CD4-positive, alpha-beta T cell treated with Interleukin-4 for 4 hours (primary cell): Measurements from ENCODE around the gene RPS14.
"Not testable (repeated sequence)": the region's sequence is repeated elsewhere in the genome, so short reads cannot be mapped to it uniquely, and the experiment has no call there.

Experiments used
- DNase-seq: peaks from one replicate; pipeline ENCODE4 v3.0.0-alpha.2; 2020

The RPS14 gene

GRCh38 chr5:150443242-150444075 lies 6.1 kb downstream of the RPS14 start:
- DNase-seq = no peak

DNA sequence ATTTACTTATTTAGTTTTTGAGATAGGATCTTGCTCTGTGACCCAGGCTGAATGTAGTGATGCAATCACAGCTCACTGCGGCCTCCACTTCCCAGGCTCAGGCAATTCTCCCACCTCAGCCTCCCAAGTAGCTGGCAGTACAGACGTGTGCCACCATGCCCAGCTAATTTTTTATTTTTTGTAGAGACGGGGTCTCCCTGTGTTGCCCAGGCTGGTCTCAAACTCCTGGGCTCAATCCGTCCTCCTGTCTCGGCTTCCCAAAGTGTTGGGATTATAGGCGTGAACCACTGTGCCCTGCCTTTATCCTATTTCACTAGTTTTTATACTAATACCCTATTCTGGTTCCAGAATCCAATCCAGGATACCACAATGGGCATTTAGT lies 6.8 kb downstream of the RPS14 start:
- no peak for DNase-seq

DNA sequence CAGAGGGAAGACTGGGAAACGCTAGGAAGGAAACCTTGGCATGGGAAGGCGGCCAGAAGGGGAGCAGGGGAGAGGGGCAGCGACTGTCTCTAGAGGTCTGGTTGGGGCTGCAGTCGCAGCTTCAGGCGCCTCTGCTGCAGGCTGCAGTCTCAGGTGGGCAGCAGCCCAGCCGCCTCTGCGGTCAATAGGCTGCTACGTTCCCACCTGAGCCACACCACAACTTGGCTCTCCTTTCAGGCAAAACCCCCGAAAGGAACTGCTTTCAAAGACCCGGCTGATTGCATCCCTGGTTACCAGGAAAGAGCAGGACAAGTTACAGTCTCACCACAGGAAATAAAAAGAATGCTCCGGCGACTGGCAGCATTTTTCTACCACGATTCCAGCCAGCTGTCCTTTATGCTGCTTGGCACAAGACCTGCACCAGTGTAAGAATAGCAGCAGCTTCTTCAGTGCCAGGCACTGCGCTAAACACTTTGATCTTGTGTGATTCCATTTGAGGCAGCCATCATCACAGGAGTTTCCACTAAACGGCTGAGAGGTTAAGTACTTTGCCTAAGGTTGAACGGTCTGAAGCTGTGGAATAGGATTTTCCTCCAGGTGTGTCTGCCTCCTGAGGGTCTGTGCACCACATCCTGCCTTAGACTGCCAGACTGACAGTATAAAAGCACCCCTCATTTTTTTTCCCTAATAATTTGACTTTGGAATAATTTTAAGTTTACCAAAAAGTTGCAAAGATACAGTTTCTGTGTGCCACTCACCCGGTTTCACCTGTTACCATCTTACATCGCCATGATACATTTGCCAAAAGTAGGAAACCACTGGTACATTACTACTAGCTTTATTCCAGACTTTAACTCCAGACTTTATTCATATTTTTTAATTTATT lies 7.5 kb downstream of the RPS14 start:
- no peak for DNase-seq

DNA sequence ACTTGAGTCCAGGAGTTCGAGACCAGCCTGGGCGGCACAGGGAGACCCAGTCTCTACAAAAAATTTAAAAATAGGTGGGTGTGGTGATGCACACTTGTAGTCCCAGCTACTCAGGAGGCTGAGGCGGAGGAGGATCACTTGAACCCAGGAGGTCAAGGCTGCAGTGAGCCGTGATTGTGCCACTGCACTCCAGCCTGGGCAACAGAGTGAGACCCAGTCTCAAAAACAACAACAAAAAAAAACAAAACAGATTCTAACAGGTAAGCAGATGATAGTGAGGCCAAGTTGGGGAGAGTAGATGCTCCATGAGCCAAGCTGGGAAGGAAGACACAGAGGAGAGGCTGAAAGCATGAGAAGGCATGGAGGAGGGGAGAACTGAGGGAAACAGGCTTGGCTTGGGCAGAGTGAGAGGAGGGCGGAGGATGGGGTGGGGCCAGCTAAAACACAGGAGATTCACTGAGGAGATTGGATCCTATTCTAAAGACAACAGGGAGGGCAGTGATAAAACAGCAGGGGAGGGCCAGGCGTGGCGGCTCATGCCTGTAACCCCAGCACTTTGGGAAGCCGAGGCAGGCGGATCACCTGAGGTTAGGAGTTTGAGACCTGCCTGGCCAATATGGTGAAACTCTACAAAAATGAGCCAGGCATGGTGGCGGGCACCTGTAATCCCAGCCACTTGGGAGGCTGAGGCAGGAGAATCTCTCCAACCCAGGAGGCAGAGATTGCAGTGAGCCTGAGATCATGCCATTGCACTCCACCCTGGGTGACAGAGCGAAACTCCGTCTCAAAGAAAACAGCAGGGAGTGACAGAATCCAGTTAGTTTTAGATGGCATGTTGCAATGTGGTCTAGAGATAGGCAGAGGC lies 8.4 kb downstream of the RPS14 start:
- DNase-seq = no peak

- DNase-seq = no peak
Measured at GRCh38 chr5:150438873-150439546, 10.5 kb downstream of the RPS14 start.

DNA sequence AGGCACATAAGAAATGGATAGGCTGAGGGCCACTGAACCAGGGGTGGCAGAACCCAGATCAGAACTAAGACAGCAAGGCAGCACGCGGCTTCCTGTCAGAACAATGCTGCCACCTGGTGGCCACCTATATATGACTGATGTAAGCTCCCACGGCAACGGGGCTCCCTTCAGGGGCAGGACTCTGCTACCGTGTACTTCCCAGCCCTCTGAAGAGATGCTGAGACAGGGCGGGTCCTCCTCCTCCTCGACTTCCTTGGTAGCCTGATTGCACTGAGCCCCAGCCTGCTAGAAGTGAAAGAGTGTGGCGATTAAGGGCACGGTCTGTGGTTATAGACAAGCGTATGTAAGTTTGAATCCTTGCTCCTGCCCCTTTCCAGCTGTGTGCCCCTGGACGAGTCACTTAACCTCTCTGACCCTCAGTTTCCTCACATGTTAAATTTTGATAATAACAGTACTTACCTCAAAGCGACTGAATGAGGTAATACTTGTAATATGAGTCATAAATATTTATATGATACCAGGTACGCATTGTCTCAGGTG lies 13.3 kb downstream of the RPS14 start:
- peak; percentile 89 for DNase-seq

DNA sequence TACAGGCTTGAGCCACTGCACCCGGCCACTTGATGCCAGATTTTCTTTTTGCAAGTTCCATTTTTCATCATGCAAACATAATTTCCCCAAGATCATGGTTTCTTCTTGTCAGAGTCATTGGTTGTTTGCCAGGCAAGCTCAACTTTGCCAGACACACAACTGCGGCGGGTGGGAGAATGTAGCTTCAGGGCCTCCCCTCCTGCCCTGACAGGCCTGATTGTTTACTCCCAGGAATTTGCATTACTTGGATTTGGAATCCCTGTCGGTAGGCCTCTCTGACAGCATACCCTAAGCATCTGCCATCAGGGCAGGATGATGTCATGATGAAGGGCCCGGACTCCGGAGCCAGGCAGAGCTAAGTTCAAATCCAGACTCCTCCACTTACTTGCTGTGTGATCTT lies 15.1 kb downstream of the RPS14 start:
- DNase-seq = no peak

DNA sequence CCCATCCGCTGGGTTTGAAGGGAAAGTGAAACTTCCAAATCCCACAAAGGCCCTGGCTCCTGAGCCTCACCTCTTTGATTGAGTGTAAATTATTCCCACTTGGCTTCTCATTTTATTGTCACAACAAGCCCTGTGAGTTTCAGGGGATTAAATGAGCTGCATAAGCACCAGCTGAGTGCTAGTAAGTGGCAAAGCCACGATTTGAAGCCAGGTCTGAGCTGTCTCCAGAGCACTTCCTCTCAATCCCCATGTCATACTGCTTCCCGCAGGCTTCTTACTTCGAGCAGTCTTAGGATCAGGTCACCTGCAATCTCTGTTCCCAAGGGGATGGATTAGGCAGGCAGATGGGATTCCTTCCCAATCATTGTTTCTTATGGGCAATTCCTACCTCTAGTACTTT lies 18.0 kb downstream of the RPS14 start:
- no peak for DNase-seq

DNA sequence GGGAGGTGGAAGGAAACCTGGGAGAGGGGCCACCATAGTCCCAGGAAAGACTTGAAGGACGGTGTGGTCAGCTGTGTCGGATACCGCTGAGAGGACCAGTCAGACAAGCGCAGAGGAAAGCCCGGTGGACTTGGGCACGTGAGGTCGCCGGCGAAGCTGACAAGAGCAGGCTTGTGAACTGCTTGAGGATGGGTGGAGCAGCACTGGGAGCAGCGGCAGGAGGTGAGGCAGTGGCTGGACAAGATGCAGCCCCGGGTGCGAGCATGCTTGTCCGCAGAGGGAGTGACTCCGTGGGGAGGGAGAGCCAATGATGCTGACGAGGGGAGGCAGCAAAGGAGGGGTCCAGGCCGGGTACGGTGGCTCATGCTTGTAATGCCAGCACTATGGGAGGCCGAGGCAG lies 18.5 kb downstream of the RPS14 start:
- DNase-seq = no peak

DNA sequence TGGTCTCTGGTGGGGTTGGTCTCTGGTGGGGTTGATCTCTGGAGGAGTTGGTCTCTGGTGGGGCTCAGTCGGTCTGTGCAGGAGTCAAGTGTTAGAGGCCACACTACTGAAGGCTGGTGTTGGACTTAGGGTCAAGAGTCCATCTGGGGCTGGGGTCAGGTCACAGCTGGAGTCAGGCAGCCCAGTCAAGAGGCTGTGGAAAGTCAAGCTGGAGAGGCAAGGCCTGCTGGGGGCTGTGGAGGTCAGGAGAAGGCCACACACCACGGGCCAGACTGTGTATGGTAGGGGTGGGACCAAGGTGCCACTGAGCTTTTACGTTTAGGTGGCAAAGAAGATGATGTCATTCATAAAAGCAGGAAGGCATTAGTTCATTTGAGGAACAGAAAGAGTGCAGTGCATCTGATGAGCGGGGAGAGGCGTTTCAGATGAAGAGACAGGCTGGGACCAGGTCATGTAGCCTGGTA lies 20.1 kb downstream of the RPS14 start:
- DNase-seq = no peak

DNA sequence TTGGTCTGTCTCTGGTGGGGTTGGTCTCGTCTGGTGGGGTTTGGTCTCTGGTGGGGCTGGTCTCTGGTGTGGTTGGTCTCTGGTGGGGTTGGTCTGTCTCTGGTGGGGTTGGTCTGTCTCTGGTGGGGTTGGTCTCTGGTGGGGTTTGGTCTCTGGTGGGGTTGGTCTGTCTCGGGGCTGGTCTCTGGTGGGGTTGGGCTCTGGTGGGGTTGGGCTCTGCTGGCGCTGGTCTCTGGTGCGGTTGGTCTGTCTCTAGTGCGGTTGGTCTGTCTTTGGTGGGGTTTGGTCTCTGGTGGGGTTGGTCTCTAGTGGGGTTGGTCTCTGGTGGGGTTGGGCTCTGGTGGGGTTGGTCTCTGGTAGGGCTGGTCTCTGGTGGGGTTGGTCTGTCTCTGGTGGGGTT lies 20.6 kb downstream of the RPS14 start:
- DNase-seq = no peak

GRCh38 chr5:150428106-150428876 lies 21.2 kb downstream of the RPS14 start:
- no peak for DNase-seq

- not testable (repeated sequence) for DNase-seq
Measured at GRCh38 chr5:150426165-150426564, 23.4 kb downstream of the RPS14 start.

DNA sequence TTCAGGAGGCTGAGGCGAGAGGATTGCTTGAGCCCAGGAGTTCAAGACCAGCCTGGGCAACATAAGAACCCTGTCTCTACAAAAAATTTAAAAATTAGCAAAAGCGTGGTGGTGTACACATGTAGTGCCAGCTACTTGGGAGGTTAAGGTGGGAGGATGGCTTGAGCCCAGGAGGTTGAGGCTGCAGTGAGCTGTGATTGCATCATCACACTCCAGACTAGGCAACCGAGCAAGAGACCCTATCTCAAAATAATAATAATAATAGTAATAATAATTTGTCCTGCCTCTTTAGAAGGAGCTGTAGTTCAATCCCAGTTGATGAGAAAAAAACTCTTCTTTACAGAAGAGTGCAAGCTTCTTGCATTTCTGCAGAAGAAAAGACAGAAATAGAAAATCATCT lies 26.8 kb downstream of the RPS14 start:
- DNase-seq = no peak

DNA sequence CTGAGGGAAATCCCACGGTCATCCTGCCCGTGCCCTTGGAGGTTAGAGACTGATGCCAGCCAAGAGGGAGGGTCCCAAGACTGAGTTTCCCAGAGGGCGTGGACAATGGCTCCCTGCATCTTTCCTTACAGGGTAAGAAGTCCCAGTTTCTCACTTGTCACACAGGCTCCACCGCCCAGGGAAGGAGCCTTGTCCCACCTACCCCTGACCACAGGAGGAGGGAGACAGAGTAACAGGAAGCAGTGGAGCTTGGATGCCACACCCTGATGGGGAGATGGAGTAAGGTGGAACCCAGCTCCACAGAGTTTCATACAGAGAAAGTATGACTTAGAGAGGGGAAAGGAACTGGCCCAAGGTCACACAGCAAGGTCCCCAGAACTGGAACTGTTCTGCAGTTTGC lies 27.5 kb downstream of the RPS14 start:
- no peak for DNase-seq

DNA sequence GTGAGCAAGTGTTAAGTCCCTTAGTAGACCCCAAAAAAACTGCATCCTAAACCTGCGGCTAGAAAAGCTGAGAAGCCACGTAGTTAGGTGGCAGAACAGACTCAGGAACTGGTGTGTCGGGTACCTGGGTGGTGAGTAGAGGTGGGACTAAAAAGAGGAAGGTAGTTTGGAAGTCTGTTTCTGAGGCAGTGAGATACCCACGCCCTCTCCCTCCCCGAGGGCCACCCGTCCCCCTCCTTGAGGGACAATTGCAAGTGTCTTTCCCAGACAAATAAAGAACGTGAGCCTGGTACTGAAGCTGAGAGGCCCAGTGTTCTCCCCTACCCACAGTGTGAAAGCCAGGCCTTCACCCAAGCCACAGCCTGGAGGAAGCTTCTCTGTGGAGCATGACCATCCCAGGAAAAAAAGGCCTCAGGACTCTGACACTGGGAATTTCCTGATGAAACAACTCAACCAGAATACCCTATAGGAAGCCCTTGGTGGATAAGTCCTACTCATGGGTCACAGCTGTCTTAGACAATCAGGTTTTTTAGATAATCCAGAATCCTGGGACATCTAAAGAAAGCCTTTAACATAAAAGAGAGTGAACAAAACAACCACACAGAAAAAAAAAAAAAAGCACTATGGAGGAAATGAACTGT lies 29.8 kb downstream of the RPS14 start:
- no peak for DNase-seq

- DNase-seq = not testable (repeated sequence)
Measured at GRCh38 chr5:150413902-150414790, 35.4 kb downstream of the RPS14 start.

DNA sequence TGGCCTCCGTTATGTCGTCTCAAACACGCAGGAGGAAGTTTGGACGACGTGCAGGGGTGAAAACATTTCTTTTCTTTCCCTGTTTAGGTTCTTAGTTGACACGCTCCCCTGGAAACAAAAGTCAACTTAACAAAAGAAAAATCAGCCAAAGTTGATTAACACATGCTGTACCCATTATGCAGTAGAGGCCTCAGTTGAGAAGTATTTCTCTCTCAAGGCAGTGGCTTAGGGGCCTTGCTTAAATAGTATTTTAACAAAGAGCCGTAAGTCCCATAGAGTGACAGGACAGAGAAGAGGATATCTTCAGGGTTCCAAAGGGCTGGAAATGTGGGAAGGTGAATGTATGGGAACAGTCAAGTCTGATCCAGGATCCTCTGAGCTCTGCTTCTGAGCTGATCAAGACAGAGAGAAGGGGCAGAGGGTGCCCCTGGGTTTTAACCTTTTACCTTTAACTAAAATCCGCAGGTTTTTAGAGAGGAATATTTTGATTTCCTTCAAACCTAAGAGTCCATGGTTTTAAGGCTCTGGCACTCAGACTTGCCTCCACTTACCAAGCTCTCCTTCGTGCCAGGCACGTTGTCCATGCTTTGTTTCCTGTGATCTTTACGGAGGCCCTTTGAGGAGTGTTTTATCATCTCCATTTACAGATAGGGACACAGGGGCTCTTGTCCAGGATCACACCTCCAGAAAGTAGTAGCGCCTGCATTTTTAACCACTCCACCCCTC lies 36.2 kb downstream of the RPS14 start:
- no peak for DNase-seq
